Colonic mucosa (tissue), 4 donors: ENCODE measurements around the gene MEIS2. TPM values are rescaled to one million over a fixed set of nuclear protein-coding genes. Genes with fewer than 3 reads are reported as not detected.

Source experiments
- DNase-seq: peaks from one replicate; pipeline ENCODE4 v3.0.0-alpha.2; 2020
- H3K27ac ChIP-seq: fragments of 200-600 bp; one replicate; pipeline ENCODE4 v1.8.0; 2021
- H3K27me3 ChIP-seq: fragments of 200-600 bp; one replicate; pipeline ENCODE4 v1.8.0; 2021
- H3K36me3 ChIP-seq: fragments of 200-600 bp; one replicate; pipeline ENCODE4 v1.8.0; 2021
- H3K4me1 ChIP-seq: fragments of 200-600 bp; one replicate; pipeline ENCODE4 v1.8.0; 2021; ENCODE audit warnings: mild to moderate bottlenecking
- H3K4me3 ChIP-seq: fragments of 200-600 bp; one replicate; pipeline ENCODE4 v1.8.0; 2021
- H3K9ac ChIP-seq, 2 donors: one replicate each; pipeline ENCODE4 v1.7.0; 2013; ENCODE audit warnings: control low read depth in 2 of 2, low read depth in 2 of 2, low read length in 2 of 2
- H3K9me3 ChIP-seq: fragments of 200-600 bp; one replicate; pipeline ENCODE4 v1.8.0; 2021
- intact Hi-C: fragments of 100-400 bp; cut with DNase I; formaldehyde crosslinking; loops from one replicate; pipeline ENCODE4 v1.14.1; 2022
- total RNA-seq, 2 donors: library from RNA; stranded (reverse); fragmentation: NEBNext Ultra II Directional in 1 of 2; extraction: Animal tissue kit (Norgen Biotek cat#: 25700) in 1 of 2; gene quantifications; one replicate each; pipeline ENCODE4 v1.2.1, GENCODE V29; 2021
- TF ChIP-seq, protein P1 (sequence below): fragments of 200-600 bp; IDR thresholded peaks from one replicate; pipeline ENCODE4 v1.8.0; 2022; ENCODE audit warnings: antibody characterized with exemption, mild to moderate bottlenecking
- donor health status: healthy.
- donor health status: DM: no; HTN: no; CAD: no.
- donor health status: DM: no; HTN: no; CAD: no.

Gene MEIS2
- total RNA-seq, 2 donors from 2014 or later = 1.7 to 7.6 TPM

DNA sequence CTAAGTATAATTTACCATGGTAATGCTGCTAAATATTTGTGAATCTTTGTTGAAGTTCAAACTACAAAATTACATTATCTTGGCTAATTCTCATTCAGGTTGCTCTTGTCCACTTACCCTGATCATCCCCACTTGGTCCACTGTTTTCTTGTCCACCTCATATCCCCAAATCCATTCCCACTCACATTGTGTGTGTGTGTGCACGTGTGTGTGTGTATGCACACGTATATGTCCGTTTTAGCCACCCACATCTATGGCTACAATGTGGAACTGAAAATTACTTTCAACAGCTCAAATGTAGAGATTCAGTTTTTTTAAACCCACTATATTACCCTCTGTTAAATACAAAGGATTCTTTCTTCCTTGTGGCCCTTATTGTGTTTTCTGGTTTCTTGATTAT, 15.2 kb upstream of the MEIS2 start:
- peaks cover 14% of the 10 kb centered on the region for H3K27me3 ChIP-seq
- no peaks in the 10 kb centered on the region for H3K36me3 ChIP-seq
- TF ChIP-seq, protein P1, sequence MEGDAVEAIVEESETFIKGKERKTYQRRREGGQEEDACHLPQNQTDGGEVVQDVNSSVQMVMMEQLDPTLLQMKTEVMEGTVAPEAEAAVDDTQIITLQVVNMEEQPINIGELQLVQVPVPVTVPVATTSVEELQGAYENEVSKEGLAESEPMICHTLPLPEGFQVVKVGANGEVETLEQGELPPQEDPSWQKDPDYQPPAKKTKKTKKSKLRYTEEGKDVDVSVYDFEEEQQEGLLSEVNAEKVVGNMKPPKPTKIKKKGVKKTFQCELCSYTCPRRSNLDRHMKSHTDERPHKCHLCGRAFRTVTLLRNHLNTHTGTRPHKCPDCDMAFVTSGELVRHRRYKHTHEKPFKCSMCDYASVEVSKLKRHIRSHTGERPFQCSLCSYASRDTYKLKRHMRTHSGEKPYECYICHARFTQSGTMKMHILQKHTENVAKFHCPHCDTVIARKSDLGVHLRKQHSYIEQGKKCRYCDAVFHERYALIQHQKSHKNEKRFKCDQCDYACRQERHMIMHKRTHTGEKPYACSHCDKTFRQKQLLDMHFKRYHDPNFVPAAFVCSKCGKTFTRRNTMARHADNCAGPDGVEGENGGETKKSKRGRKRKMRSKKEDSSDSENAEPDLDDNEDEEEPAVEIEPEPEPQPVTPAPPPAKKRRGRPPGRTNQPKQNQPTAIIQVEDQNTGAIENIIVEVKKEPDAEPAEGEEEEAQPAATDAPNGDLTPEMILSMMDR = no peak
- no peak for DNase-seq
- no peak overlapping the region for H3K27ac ChIP-seq
- intact Hi-C loops = no loop called here
- no peak overlapping the region for H3K9ac ChIP-seq
- no peaks in the 10 kb centered on the region for H3K4me1 ChIP-seq
- H3K9me3 ChIP-seq = no peaks in the 10 kb centered on the region
- H3K4me3 ChIP-seq = no peak overlapping the region

DNA sequence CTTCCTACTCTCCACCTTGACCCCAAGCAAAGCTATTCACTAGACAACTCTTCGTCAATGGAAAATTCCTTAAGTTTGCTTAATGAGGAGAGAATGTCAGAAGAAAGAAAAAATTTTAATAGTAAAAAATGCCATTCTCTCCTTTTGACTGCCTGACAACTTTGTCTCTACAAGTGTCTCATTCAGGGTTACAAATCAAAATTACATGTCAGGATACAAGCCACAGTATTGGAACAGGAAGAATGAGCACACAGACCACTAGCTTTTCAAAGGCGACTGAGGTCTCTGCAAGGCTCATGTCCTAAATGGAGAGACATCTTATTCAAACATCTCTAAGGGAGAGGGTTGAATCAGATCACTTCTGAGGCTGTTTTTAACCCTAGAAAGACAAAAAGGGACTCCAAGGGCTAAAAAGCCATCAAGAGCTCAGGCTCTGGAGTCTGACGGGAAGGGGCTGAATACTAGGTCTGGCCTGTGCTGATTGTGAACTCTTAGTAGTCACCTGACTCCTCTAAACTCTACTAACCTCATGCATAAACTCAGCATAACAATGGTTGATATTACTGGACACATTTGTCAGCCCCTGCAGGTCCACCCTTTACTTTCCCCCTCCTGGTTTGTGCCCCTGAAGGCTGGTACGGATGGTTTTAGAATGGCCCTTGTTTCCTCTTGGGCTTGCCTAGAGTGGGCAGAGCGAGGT, 12.8 kb upstream of the MEIS2 start:
- intact Hi-C loops = no loop called here
- Histone ChIP-seq H3K27ac (no peak overlapping the region), H3K9me3 (no peaks in the 10 kb centered on the region), H3K27me3 (peaks cover 21% of the 10 kb centered on the region), H3K36me3 (no peaks in the 10 kb centered on the region), H3K9ac (no peak overlapping the region), H3K4me3 (no peak overlapping the region), H3K4me1 (no peaks in the 10 kb centered on the region)
- TF ChIP-seq, protein P1 = no peak
- DNase-seq = no peak

DNA sequence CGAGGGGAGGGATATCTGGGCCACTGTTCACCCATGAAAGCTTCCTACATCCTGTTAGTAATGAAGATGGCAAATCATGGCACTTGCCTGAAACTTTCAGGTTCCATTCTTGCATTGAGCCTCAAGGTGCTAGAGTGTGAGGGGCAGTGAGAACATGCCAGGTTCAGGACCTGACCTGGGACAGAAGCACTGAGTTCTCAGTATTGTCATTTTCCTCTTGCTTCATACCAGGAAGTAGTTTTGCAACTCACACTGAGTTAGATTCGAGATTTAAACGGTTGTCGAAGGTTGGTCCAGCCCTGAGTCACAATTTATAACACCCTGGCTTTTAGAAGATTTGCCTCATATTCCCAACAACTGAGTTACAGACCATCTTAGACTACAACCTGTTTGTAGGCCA, 11.8 kb upstream of the MEIS2 start:
- no peak for DNase-seq
- TF ChIP-seq, protein P1 = no peak
- intact Hi-C loops = no loop called here
- Histone ChIP-seq H3K4me1 (no peaks in the 10 kb centered on the region), H3K4me3 (no peak overlapping the region), H3K27me3 (peaks cover 30% of the 10 kb centered on the region), H3K9me3 (no peaks in the 10 kb centered on the region), H3K9ac (no peak overlapping the region), H3K27ac (no peak overlapping the region), H3K36me3 (no peaks in the 10 kb centered on the region)

DNA sequence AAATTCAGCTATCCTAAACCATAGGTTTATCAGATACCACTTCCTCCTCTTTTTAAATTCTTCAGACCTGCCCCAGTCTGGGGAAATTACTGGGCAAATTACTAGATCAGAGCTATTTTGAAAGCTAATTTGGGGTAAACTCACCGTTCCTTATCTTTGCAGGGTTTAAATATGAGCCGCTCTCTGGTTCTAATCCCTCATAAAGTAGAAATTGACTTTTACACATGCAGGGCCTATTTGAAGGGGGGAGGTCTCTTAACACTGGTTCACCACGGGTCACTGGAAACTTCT, 11.0 kb upstream of the MEIS2 start:
- peaks cover 38% of the 10 kb centered on the region for H3K27me3 ChIP-seq
- no peak overlapping the region for H3K9ac ChIP-seq
- H3K27ac ChIP-seq = no peak overlapping the region
- no peaks in the 10 kb centered on the region for H3K36me3 ChIP-seq
- H3K4me3 ChIP-seq = no peak overlapping the region
- DNase-seq = no peak
- no peaks in the 10 kb centered on the region for H3K9me3 ChIP-seq
- intact Hi-C loops = no loop called here
- H3K4me1 ChIP-seq = no peaks in the 10 kb centered on the region
- TF ChIP-seq, protein P1 = no peak

DNA sequence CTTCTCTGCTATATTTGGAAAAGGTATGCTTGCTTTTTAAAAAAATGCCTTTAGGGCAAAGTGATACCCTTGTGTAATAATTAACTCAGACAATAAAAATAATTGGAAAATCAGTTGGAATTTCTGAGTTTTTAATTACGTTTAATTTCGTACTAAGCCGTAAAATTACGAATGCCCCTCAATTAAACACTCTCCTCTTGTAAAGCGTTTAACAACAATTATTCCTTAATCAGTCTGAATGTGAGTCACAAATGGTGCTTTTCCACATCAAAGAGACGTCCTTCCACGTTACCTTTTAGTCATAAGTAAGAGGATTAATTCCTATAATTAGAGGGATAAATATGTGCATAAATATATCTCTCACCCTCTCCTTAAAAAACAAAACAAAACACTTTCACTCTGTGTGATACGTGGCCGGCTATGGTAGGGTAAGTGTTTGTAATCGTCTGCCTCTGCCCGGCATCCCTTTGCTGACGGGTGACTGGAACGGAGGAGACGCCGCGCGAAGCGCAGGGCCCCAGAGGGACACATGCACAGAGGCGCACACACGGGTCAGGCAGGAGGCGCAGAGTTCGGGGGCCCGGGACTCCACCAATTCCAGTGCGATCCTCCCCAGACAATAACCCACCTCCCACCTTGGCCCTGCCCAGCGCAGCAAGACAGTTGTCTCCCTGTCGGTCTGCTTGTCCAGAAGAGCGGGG, 9.7 kb upstream of the MEIS2 start:
- TF ChIP-seq, protein P1 = no peak
- Histone ChIP-seq H3K27ac (no peak overlapping the region), H3K4me3 (peak overlapping the region; percentile 24), H3K9ac (no peak overlapping the region), H3K36me3 (no peaks in the 10 kb centered on the region), H3K27me3 (peaks cover 38% of the 10 kb centered on the region), H3K4me1 (no peaks in the 10 kb centered on the region), H3K9me3 (no peaks in the 10 kb centered on the region)
- DNase-seq = no peak
- intact Hi-C loops = loop anchor here (5.0 kb wide), 1 partner anchor 223 kb away; no protein-coding TSS in a partner anchor
